GM12872 (cell line): Measurements from ENCODE around the gene MRPL11.

ENCODE experiments used
- CTCF ChIP-seq: IDR thresholded peaks from 3 replicates; pipeline ENCODE4 v1.5.1; 2011; ENCODE audit warnings: low read depth, mild to moderate bottlenecking, low read length, moderate library complexity; ENCODE audit not compliant: insufficient read depth

Gene MRPL11

DNA sequence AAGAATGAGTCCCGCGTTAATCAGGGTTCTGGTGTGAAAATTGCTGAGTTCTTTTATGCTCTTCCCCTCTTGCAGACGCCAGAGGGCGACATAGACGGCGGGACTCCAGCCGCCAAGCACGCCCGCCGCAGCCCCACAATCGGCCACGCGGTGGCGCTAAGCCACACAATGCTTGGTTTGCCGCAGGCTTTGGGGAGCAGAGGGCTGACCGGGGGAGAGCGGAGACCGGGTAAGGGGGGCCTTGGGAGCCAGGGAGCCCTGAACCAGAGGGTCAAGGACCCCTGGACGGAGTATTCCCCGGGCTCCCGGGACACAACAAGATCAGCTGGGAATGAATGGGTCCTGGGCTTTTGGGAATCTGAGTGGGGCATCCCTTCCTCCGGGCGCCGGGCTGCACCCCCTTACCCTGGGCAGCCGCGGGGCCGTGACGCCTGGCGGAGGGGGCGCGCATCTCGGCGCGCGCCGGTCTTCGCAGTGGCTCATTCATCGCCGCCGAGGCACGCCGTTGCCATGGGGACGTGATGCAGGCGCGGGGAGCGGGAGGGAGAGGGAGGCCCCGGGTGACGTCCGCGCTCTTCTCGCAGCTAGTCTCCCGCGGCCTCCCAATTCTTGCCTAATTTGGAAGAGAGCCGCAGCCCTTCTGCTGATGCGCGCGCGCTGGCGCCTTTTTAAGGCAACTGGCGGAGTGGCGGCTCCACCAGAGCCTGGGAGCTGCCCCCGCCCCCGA lies 30.0 kb downstream of the MRPL11 start:
- peak; percentile 97 for TF ChIP-seq CTCF

DNA sequence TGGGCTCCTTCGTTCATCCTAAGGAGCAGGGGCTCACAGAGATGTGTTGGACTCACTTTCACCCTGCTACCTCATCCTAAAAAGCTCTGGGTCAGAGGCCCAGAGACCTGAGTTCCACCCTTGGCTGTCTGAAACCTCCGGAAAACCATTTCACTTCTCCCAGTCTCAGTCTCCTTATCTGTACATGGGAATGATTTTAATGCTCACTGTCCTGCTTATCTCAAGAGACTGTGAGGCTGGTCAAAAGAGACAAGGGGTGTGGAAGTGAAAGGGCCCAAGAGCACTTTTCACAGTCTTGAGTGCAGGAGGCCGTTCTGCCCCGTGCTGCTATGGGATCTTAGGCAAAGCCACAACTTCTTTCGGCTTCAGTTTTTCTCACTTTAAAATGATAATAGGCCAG lies 31.0 kb downstream of the MRPL11 start:
- TF ChIP-seq CTCF, result no peak

- no peak for TF ChIP-seq CTCF
Observed at GRCh38 chr11:66393954-66394353, 44.7 kb downstream of the MRPL11 start.

DNA sequence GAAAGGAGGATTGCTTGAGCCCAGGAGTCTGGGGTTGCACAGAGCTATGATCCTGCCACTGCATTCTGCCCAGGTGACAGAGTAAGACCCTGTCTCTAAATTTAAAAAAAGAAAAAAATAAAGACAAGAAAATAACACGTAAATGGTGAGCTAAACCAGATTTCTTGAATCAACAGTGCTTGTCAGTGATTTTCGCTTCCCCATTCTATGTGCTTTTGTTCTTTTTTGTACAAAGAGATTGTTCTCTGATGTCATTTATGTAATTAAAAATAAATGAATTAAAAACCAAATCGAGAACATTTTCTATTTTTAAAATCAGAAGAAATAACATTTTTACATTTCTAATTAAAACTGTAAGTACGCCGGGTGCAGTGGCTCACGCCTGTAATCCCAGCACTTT lies 47.3 kb downstream of the MRPL11 start:
- TF ChIP-seq CTCF, result no peak

DNA sequence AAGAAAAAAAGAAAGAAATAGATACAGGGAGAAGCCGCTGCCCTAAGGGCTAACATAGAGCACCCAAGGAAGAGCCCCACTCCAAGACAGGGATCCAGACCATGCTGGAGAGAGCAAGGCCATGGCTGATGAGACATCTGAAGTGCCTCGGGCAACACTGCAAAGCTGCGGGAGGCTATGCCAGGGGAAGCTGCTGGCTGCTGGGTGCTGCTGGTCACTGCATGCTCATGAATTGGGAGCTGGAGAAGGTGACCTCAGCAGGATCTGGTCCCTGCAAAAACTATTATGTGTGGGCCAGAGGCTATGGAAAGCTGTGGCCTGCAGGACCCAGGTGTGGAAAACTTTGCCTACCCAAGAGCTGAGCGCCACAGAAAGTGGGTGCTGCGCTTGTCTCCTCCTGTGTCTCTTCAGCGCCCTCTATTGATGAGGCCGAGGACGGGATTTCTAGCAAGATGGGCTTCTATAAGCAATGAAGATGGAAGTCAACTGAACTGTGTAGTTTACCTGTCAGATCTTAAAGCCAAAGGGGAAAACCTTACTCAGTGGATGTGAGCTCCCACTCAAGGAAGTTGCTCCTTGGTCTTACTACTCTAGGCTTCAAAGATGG lies 49.8 kb downstream of the MRPL11 start:
- TF ChIP-seq CTCF, result peak; percentile 89

GRCh38 chr11:66386171-66387069 lies 52.2 kb downstream of the MRPL11 start:
- peak; percentile 96 for TF ChIP-seq CTCF
